Glomerular endothelial cell (primary cell): ENCODE measurements around the gene TAF5L. TPM values are rescaled to one million over a fixed set of nuclear protein-coding genes. Genes with fewer than 3 reads are reported as not detected.

Experiments used
- total RNA-seq: library from RNA; depleted of rRNA; stranded (reverse); fragments of >200 nt; gene quantifications from 2 replicates; pipeline ENCODE4 v1.2.3, GENCODE V29; 2015

TAF5L gene
- total RNA-seq, 1 donor from 2014 or later: 18.6 TPM

Other genes starting within 250 kb of the TAF5L start
- not detected in 2 replicates for gene ACTA1, start 192.0 kb downstream of the TAF5L start, total RNA-seq
- gene NUP133, start 117.8 kb downstream of the TAF5L start, total RNA-seq: 29.9 and 30.8 TPM in 2 replicates
- gene ABCB10, start 67.4 kb downstream of the TAF5L start, total RNA-seq: 18.1 and 24.4 TPM in 2 replicates
- gene URB2, start 125 bp upstream of the TAF5L start, total RNA-seq: 7.8 and 10.3 TPM in 2 replicates